ENCODE measurements around the gene C1orf232. TPM values are rescaled to one million over a fixed set of nuclear protein-coding genes. Genes with fewer than 3 reads are reported as not detected.
A peak's percentile ranks its signal among the peaks of the same experiment; 100 is the strongest.

C1orf232 gene
- total and polyA plus RNA-seq, 7 donors, result not detected

- H3K4me3 ChIP-seq, result peak overlapping the region; percentile 37
- ATAC-seq, result no peak
- DNase-seq, result peak in 1 of 2 donors; percentile 34
- no peaks in the 10 kb centered on the region for H3K27me3 ChIP-seq (ENCODE audit: insufficient read depth in 3 of 3, low read length in 2 of 3)
- 28 to 38% (median 32%) methylated on average over 9 to 12 of the region's 12 CpGs for WGBS, 3 donors
- no peaks in the 10 kb centered on the region for H3K36me3 ChIP-seq (ENCODE audit: insufficient read depth in 1 of 2, low read depth in 1 of 2)
- no peak overlapping the region for H3K27ac ChIP-seq
- peaks cover 6% of the 10 kb centered on the region for H3K4me1 ChIP-seq
- TF ChIP-seq CTCF (IDR thresholded peaks at IDR 0.05), result no peak
- H3K9me3 ChIP-seq, result no peaks in the 10 kb centered on the region
- intact Hi-C loops (cut with DNase I), result no loop called here
These were observed 12.3 kb downstream of the C1orf232 start for GRCh38 chr1:26156285-26157038.

GRCh38 chr1:26155370-26156284 lies 13.1 kb downstream of the C1orf232 start:
- 52 to 60% (median 53%) methylated on average over 21 of the region's 21 CpGs for WGBS, 3 donors
- ATAC-seq (no peak), DNase-seq (no peak)
- Histone ChIP-seq H3K4me1 (no peaks in the 10 kb centered on the region), H3K9me3 (no peaks in the 10 kb centered on the region), H3K36me3 (ENCODE audit: insufficient read depth in 1 of 2, low read depth in 1 of 2) (no peaks in the 10 kb centered on the region), H3K27me3 (ENCODE audit: insufficient read depth in 3 of 3, low read length in 2 of 3) (no peaks in the 10 kb centered on the region), H3K4me3 (peak overlapping the region; percentile 37), H3K27ac (no peak overlapping the region)
- no peak for TF ChIP-seq CTCF (IDR thresholded peaks at IDR 0.05)
- intact Hi-C loops (cut with DNase I), result no loop called here

- H3K27ac ChIP-seq, result no peak overlapping the region
- intact Hi-C loops (cut with DNase I), result no loop called here
- DNase-seq (no peak), ATAC-seq (no peak)
- 52 to 71% (median 55%) methylated on average over 9 of the region's 9 CpGs for whole genome bisulfite sequencing, 3 donors
- no peak for TF ChIP-seq CTCF (IDR thresholded peaks at IDR 0.05)
- no peaks in the 10 kb centered on the region for H3K27me3 ChIP-seq (ENCODE audit: insufficient read depth in 3 of 3, low read length in 2 of 3)
- no peaks in the 10 kb centered on the region for H3K4me1 ChIP-seq
- no peaks in the 10 kb centered on the region for H3K9me3 ChIP-seq
- no peaks in the 10 kb centered on the region for H3K36me3 ChIP-seq (ENCODE audit: insufficient read depth in 1 of 2, low read depth in 1 of 2)
- H3K4me3 ChIP-seq, result no peak overlapping the region
These were observed 14.0 kb downstream of the C1orf232 start for GRCh38 chr1:26154750-26155149.

GRCh38 chr1:26153966-26154532 lies 14.7 kb downstream of the C1orf232 start:
- Histone ChIP-seq H3K4me3 (no peak overlapping the region), H3K27ac (no peak overlapping the region), H3K36me3 (ENCODE audit: insufficient read depth in 1 of 2, low read depth in 1 of 2) (no peaks in the 10 kb centered on the region), H3K27me3 (ENCODE audit: insufficient read depth in 3 of 3, low read length in 2 of 3) (no peaks in the 10 kb centered on the region), H3K9me3 (no peaks in the 10 kb centered on the region), H3K4me1 (no peaks in the 10 kb centered on the region)
- 60 to 69% (median 61%) methylated on average over 5 of the region's 5 CpGs for WGBS, 3 donors
- DNase-seq, result no peak
- intact Hi-C loops (cut with DNase I), result no loop called here
- no peak for TF ChIP-seq CTCF (IDR thresholded peaks at IDR 0.05)
- ATAC-seq, result no peak
